KMS-11 (cell line): ENCODE results near the gene ATRIP.

ENCODE experiments used
- H2AFZ ChIP-seq: fragments of 200-600 bp; sonication (generic); 2 replicates; pipeline ENCODE4 v1.6.1; 2016; ENCODE audit warnings: antibody characterized with exemption, mixed run types, low read depth
- H3K27ac ChIP-seq: fragments of 200-600 bp; sonication (generic); 2 replicates; pipeline ENCODE4 v1.6.1; 2016; ENCODE audit warnings: mild to moderate bottlenecking, mixed run types
- H3K27me3 ChIP-seq: fragments of 200-600 bp; sonication (generic); 2 replicates; pipeline ENCODE4 v1.6.1; 2017; ENCODE audit warnings: mild to moderate bottlenecking, low read depth, mixed run types, moderate library complexity; ENCODE audit not compliant: insufficient read depth
- H3K36me3 ChIP-seq: fragments of 200-600 bp; sonication (generic); 2 replicates; pipeline ENCODE4 v1.6.1; 2017; ENCODE audit warnings: mild to moderate bottlenecking, mixed run types; ENCODE audit not compliant: insufficient read depth
- H3K4me1 ChIP-seq: fragments of 200-600 bp; sonication (generic); 2 replicates; pipeline ENCODE4 v1.6.1; 2016; ENCODE audit warnings: mild to moderate bottlenecking, low read depth, mixed run types; ENCODE audit not compliant: poor library complexity, severe bottlenecking
- H3K4me2 ChIP-seq: fragments of 200-600 bp; sonication (generic); 2 replicates; pipeline ENCODE4 v1.7.0; 2016; ENCODE audit warnings: mild to moderate bottlenecking, mixed run types
- H3K4me3 ChIP-seq: fragments of 200-600 bp; sonication (generic); IDR thresholded peaks from 2 replicates; pipeline ENCODE4 v1.6.1; 2017; ENCODE audit warnings: low read depth, low read length, mixed read lengths; ENCODE audit not compliant: insufficient read depth
- H3K79me2 ChIP-seq: fragments of 200-600 bp; sonication (generic); 2 replicates; pipeline ENCODE4 v1.6.1; 2016; ENCODE audit warnings: low read depth, mixed run types; ENCODE audit not compliant: insufficient read depth
- H3K9ac ChIP-seq: fragments of 200-600 bp; sonication (generic); 2 replicates; pipeline ENCODE4 v1.6.1; 2016; ENCODE audit warnings: mild to moderate bottlenecking, mixed run types
- H4K20me1 ChIP-seq: fragments of 200-600 bp; sonication (generic); 2 replicates; pipeline ENCODE4 v1.6.1; 2016; ENCODE audit warnings: mild to moderate bottlenecking, mixed run types; ENCODE audit not compliant: insufficient read depth
- CTCF ChIP-seq: fragments of 200-600 bp; sonication (generic); conservative IDR thresholded peaks from 2 replicates; pipeline ENCODE4 v1.6.1; 2017; ENCODE audit warnings: low read depth, mild to moderate bottlenecking, antibody characterized with exemption, low read length, moderate library complexity, mixed read lengths

ATRIP gene

GRCh38 chr3:48441940-48442339 is 4.6 kb upstream of the ATRIP start:
- Histone ChIP-seq H3K79me2 (peaks cover 19% of the 10 kb centered on the region), H2AFZ (no peak overlapping the region), H4K20me1 (no peaks in the 10 kb centered on the region), H3K4me3 (no peak overlapping the region), H3K9ac (no peak overlapping the region), H3K4me2 (no peak overlapping the region), H3K4me1 (peaks cover 9% of the 10 kb centered on the region), H3K27ac (no peak overlapping the region), H3K27me3 (no peaks in the 10 kb centered on the region), H3K36me3 (no peaks in the 10 kb centered on the region)
- TF ChIP-seq CTCF, result no peak

- TF ChIP-seq CTCF, result no peak
- Histone ChIP-seq H3K27me3 (no peaks in the 10 kb centered on the region), H3K27ac (no peak overlapping the region), H3K79me2 (peaks cover 17% of the 10 kb centered on the region), H4K20me1 (no peaks in the 10 kb centered on the region), H3K9ac (no peak overlapping the region), H2AFZ (peak overlapping the region; percentile 69; the same call in 1 of the 2 replicates), H3K4me1 (peaks cover 20% of the 10 kb centered on the region), H3K4me3 (no peak overlapping the region), H3K36me3 (no peaks in the 10 kb centered on the region), H3K4me2 (peak overlapping the region; percentile 69; the same call in 1 of the 2 replicates)
These were observed 1.2 kb upstream of the ATRIP start for GRCh38 chr3:48445277-48445882.

- H3K4me1 ChIP-seq, result peaks cover 20% of the 10 kb centered on the region
- no peak overlapping the region for H3K4me3 ChIP-seq
- H3K4me2 ChIP-seq, result peak overlapping the region; percentile 69
- no peaks in the 10 kb centered on the region for H3K27me3 ChIP-seq
- peak overlapping the region; percentile 69; the same call in 1 of the 2 replicates for H2AFZ ChIP-seq
- H3K36me3 ChIP-seq, result no peaks in the 10 kb centered on the region
- H3K79me2 ChIP-seq, result peaks cover 10% of the 10 kb centered on the region
- H3K9ac ChIP-seq, result peak overlapping the region; percentile 39; the same call in 1 of the 2 replicates
- no peaks in the 10 kb centered on the region for H4K20me1 ChIP-seq
- no peak for TF ChIP-seq CTCF
- no peak overlapping the region for H3K27ac ChIP-seq
These were observed 503 bp upstream of the ATRIP start for GRCh38 chr3:48446043-48446424.

- H3K4me2 ChIP-seq, result no peak overlapping the region
- no peaks in the 10 kb centered on the region for H3K36me3 ChIP-seq
- no peaks in the 10 kb centered on the region; the same call in 1 of the 2 replicates for H3K79me2 ChIP-seq
- TF ChIP-seq CTCF, result no peak
- H3K27ac ChIP-seq, result no peak overlapping the region
- H4K20me1 ChIP-seq, result no peaks in the 10 kb centered on the region
- no peak overlapping the region for H3K4me3 ChIP-seq
- H3K4me1 ChIP-seq, result peaks cover 12% of the 10 kb centered on the region
- no peaks in the 10 kb centered on the region for H3K27me3 ChIP-seq
- H3K9ac ChIP-seq, result no peak overlapping the region
- H2AFZ ChIP-seq, result no peak overlapping the region
These were observed 4.7 kb downstream of the ATRIP start for GRCh38 chr3:48451270-48451669.
